SH-SY5Y (cell line): ENCODE data around the gene OPN4.

Experiments
- GATA2 ChIP-seq: IDR thresholded peaks from 2 replicates; pipeline ENCODE4 v1.6.1; 2011; ENCODE audit warnings: mild to moderate bottlenecking, low read depth, low read length
- GATA3 ChIP-seq: IDR thresholded peaks from 2 replicates; pipeline ENCODE4 v1.6.1; 2011; ENCODE audit warnings: low read depth, mild to moderate bottlenecking, low read length, moderate library complexity

Gene OPN4

GRCh38 chr10:86691333-86692022 lies 37.1 kb downstream of the OPN4 start:
- TF ChIP-seq GATA2 = no peak
- TF ChIP-seq GATA3 = no peak

DNA sequence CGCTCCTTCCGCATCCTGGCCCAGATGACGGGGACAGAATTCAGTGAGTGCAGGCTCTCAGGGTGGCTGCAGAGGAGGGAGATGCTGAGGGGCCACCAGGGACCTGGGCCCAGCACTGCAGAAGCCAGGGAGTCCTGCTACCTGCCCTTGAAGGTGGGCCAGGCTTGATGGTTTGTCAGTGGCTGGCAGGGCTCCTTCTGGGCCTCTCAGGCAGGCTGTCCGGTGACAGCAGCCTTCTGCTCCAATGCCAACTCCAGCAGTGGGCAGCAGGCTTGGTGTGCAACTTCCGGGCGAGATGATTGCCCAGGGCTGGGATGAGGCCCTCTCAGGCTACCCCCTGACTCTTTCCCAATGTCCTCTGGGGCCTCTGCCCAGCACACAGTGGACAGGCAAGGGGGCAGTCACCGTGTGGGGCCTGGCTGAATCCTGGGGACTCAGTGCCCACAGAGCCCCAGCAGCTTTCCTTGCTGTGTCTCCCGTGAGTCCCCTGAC lies 37.7 kb downstream of the OPN4 start:
- TF ChIP-seq GATA3 = no peak

DNA sequence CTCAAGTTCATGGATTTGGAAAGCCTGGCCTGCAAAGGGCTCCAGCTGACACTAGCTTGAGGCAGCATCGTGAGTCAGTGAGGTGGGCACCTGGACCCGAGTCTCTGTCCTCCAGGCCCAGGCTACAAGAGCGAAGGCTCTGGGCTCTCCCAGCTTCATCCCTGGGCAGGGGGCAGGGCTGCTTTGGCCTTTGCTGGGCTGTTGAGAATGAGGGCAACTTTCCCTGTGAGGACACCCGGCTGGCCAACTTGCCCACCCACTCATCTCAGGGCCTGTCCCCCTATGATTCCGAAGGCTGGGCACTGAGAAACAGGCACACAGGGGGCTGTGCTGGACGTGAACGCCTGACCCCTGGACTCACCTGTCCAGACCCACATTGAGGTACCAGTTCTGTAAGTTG lies 38.3 kb downstream of the OPN4 start:
- no peak for TF ChIP-seq GATA2
- TF ChIP-seq GATA3 = no peak

- no peak for TF ChIP-seq GATA2
These were observed 38.9 kb downstream of the OPN4 start for GRCh38 chr10:86693275-86693674.

DNA sequence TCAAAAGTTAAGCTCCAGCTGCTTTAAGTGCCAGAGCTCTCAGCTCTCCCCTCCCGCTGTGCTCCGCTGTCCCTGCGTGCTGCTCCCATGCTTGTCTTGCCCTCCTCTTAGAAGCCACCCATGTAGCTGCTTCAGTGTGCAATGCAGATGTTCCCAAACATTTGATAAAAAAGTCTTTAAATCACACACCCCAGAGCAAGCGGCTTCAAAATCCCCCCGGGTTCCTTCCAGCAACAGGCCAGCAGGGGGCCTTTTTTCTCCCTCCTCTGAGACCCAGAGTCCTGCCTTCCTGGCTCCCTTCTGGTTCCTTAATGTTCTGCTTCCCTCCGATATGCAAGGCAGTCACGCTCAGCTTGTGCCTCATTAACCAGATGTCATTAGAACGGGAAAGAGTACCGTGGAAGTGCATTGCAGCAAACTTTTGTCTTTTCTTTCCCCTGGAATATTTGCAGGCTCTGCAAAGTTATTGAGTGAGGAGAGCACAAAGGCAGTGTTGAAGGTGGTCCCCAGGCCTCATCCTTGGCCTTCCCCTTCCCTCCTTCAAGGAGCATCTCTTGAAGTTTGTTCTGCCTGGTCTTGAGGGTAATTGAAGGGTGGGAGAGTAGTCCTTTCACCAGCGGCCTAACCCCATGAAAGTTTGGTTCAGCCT lies 39.5 kb downstream of the OPN4 start:
- TF ChIP-seq GATA3 (no peak), GATA2 (no peak)

DNA sequence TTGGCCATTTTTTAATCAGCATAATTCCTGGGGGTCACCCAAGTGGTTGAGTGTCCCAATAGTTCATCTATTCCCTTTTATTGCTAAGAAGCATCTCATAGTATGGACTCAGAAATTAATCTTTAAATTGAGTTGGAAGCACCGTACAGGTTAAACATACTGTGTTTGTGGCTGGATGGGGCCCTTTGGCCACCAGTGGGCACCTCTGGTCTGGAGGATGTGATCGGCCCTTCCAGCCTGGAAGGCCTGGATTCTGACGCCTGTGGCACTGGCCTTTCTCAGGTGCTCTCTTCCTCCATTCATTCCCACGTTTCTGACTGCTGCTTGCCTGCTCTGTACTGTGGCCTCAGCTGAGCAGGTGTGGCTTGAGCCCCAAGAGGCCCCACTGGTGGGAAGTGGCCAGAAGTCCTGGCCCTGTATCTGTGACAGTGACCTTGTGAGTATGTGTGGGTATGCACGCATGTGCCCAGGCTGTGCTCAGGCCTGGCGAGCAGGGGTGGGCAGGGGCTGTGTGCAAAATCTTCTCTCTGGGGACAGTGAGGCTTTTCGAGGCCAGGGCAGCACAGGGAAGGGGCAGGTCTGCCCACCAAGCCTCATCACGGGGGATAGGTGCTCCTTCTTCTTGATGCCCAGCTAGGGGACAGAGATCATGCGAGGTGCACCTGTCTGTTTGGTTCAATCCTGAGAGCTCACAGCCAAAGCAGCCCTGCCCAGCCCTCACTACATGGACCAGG lies 44.0 kb downstream of the OPN4 start:
- TF ChIP-seq GATA3 (no peak), GATA2 (no peak)

- TF ChIP-seq GATA2 (no peak), GATA3 (no peak)
These were observed 44.8 kb downstream of the OPN4 start for GRCh38 chr10:86699125-86699524.

GRCh38 chr10:86699541-86699940 lies 45.2 kb downstream of the OPN4 start:
- TF ChIP-seq GATA2 = no peak
- TF ChIP-seq GATA3 = no peak

DNA sequence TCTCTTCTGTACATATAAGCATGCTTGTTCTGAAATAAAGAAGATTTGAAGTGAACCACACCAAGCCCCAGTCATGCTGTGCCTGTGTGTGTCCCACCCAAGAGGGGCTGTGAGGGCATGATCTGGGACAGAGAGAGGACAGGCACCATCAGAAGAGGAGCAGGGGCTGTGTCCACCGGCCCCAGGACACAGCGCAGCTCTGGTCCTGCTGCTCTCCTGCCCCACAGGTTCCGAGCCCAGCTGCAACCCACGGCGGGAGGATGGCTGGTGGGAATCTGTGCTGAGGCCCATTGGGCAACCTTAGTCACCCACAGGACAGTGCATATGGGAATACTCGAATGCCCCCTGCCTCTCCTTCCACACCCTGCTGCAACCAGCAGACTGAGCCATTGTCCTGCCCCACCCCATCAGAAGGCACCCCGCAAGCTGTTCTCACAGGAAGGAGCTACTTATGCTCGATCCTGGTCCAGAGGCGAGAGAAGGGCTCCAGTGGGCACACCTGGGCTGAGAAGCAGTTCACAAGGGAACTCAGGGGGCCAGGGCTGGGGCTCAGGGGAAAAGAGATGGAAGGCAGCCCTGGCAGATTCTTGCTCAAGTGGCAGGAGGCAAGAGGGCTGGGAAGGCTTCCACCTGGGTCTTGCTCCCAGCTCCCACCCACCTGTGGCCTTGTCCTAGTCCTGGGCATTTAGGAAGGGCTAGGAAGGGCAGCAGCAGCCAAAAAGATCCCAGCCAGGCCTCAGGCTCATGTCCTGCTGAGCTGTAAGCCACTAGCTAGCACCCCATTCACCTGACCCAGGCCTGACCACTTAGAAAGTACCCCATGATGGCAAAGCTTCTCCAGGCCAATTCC lies 45.9 kb downstream of the OPN4 start:
- TF ChIP-seq GATA3 (no peak), GATA2 (no peak)

- TF ChIP-seq GATA2 (no peak), GATA3 (no peak)
These were observed 46.7 kb downstream of the OPN4 start for GRCh38 chr10:86700851-86701617.

DNA sequence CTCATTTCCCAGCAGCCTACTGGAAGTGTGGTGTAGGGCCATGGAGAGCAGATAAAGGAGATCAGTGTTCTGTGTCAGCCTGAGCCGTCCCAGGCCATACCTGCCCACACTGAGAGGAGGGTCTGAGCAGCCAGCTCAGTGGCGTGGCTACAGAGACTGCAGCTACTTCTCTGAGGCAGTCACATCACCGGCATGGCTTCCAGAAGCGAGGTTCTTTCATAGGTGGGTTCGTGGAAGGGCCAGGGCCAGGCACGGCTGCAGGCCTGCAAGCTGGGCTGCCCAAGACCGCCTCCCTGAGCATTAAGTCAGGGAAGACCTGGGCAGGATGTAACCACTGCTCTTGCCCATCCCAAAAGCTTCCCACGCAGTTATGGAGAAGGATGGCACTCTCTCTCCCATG lies 48.8 kb downstream of the OPN4 start:
- TF ChIP-seq GATA3 = no peak
- TF ChIP-seq GATA2 = no peak

DNA sequence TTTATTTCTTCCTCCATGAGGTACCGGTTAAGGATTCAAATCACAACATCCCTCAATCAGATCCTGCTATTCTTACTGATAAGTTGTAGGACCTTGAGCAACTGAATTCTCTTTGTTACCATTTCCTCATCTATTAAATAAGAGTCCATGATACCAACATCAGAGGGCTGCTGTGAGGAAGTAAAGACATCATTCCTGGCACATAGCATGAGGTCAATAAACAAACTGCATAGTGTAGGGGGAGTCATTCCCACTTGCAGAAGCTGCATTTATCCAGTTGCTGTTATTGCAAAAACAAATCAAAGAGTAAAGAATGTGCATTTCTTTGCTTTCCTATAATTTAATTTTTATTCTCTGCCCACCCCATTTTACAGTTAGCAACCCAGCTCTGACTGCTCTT lies 50.8 kb downstream of the OPN4 start:
- TF ChIP-seq GATA2 (no peak), GATA3 (no peak)

DNA sequence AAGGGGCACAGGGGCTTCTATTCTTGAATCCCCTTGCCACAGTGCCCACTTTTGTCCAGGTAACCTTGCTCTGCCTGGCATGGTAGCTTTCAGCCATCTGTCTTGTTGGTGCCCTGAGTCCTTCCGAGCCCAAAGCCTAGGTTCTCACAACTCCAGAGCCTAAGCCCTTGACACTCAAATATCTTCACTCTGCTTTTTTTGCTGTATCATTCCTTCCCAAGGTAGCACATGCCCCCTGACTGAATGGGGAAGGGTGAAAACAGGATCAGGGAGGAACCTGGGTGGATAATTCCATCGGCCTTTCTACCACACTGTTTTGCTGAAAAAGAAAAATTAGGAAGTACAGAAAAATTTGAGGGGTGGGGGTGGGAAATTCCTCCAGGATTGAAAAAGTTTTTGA lies 51.6 kb downstream of the OPN4 start:
- TF ChIP-seq GATA3 (no peak), GATA2 (no peak)
